Fibroblast of skin of left biceps (primary cell): ENCODE results near the gene PDE1C.

ENCODE experiments used
- DNase-seq, 2 experiments: peaks; one replicate each; pipeline ENCODE4 v3.0.0-alpha.2; 2013; ENCODE audit warnings: low read depth in 2 of 2

The PDE1C gene

GRCh38 chr7:31991846-31992245, 78.4 kb downstream of the PDE1C start:
- DNase-seq: no peak

DNA sequence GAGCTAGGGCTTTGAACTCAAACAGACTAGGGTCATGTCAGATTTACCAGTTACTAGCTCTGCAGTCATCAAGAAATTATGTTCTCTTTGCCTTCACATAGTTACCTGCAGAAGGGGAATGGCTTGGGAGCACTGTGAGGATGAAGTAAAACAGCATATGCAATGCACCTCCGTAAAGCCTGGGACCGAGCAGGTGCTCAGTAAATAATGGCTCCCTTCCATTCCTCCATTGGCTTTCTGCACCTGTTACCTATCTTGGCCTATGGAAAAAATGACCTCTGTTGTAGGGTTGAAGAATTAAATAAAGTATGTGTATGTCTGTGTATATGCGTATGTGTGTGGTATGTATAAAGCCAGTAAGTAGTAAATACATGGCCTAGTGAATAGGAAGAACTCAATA, 78.8 kb downstream of the PDE1C start:
- no peak for DNase-seq

GRCh38 chr7:31986878-31987518, 83.2 kb downstream of the PDE1C start:
- peak; percentile 39 to 52 for DNase-seq

DNA sequence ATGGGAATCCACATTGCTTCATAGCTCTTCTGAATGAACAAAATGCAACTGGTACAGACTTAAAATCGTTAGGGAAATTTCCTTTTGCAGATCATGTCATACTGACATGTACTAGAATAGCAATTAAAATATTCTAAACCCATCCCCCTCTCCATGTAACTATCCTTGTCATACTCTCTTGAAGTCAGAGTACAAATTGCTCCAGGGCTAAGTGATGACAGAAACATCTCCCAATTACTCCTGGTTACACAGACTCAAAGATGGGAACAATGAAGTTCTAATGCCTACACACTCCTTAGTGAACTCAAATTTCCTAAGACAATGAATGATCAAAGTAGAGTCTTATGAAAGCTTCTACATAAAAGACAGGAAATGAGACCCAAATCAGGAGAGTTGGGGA, 87.2 kb downstream of the PDE1C start:
- DNase-seq: no peak

GRCh38 chr7:31981874-31982390, 88.3 kb downstream of the PDE1C start:
- no peak for DNase-seq

GRCh38 chr7:31979690-31980330, 90.4 kb downstream of the PDE1C start:
- DNase-seq: no peak

DNA sequence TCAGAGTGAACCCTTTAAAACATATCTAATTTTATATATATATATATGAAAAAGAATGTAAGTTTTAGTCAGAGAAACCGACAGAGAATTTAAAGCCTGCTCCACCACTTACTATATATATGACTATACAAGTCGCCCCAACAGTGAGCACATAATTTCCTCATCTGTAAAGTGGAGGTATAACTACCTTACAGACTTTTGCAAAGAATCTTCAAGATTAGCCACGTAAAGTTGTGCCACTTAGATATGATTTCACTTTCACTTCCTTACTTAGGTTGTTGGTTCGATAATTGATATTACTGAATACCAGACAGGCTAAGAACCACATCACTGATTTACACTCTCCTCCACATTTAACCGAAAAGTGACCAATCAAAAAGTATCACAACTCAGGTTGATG, 94.7 kb downstream of the PDE1C start:
- no peak for DNase-seq

DNA sequence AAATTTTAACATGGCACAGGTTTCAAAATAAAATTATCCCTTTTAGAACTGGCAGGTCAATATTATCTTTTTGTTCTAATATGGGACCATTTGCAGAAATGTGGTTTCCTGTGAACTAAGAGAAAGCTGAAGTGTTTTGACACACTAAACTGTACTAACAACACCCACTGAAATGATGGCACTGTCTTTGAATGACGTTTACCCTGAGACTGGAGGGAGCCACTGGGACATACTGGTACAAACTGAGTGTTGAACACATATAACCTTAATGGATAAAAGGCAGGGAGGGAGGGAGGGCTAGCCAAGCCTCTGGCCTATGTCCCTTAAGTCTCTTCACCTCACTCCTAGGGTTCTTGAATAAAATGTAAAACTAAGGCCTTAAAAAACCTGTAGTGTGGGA, 95.9 kb downstream of the PDE1C start:
- no peak for DNase-seq

- no peak for DNase-seq
These were observed 99.0 kb downstream of the PDE1C start for GRCh38 chr7:31971049-31971667.

GRCh38 chr7:31970501-31970900, 99.7 kb downstream of the PDE1C start:
- DNase-seq: no peak

DNA sequence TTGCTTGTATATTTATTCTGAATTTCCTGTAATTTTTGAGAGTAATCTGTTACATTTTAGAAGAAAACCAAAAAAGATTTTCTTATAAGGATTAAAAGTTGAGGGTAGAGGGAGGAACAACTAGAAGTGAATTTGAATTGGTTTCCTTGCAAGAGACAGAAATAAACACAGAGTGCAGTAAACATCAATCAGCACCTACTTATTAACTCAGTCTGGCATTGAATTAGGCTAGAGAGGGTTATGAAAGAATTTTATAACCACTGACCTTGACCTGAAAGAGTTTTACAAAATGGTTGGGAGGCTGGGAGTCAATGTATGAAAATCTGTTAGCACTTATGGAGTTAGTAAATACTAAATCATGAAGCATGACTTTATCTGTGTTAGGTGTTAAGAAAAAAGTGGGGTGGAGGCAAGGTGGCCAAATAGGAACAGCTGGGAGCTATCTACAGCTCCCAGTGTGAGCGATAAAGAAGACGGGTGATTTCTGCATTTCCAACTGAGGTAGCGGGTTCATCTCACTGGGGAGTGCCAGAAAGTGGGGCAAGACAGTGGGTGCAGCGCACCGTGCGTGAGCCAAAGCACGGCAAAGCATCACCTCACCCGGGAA, 106.5 kb downstream of the PDE1C start:
- no peak for DNase-seq

- DNase-seq: no peak
These were observed 108.0 kb downstream of the PDE1C start for GRCh38 chr7:31962246-31962645.

DNA sequence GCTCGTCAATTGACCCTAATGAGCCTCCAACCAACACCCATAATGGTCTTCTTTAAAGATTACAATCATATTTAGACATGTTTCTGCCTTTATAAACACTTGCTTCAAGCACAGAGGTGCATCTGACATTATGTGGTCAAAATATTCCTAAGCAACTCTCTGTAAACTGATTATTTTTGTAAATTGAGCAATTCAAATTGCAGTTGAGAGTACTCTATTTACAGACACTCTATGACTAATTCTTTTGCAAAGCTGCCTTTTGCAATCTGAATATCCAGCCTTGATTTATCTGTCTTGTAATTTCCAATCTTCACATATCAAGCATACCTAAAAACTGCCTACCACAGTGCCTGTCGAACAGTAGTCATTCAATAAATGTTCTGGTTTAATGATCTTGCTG, 112.0 kb downstream of the PDE1C start:
- no peak for DNase-seq

- no peak for DNase-seq
These were observed 112.5 kb downstream of the PDE1C start for GRCh38 chr7:31957756-31958155.

- no peak for DNase-seq
These were observed 113.0 kb downstream of the PDE1C start for GRCh38 chr7:31957090-31957720.

DNA sequence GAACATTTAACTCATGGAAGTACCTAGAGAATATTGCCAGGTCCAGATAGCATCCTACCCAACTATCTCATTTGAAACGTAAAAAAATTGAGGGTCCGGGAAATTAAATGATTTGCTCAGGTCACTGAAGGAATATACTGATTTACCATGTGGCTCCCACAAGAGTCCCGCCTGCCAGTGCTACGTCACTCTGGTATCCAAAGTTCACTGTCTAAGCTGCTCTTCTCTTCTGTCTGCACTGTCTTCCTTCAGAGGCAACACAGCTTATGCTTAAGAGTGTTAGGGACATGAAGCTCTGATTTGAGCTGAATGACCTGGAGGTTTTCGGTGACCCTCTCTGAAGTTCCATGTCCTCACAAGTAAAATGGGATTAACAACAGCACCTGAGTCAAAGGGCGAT, 114.6 kb downstream of the PDE1C start:
- no peak for DNase-seq

DNA sequence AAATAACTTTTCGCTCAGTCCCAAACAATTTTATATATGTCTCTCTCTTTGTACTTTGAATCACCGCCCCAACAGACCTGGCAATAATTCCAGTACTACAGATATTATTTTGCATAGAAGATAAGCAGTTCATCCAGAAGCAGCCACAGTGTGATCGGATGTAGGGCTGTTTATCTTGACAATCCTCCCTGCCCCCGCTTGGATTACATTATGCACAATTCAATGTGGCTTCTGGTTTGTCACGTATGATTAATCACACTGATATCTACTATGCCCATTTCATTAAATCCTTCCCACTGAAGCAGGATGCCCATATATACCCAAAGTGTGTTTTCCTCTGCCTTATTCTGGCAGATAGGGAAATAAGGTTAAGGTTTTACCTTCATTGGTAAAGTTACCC, 115.2 kb downstream of the PDE1C start:
- DNase-seq: no peak

DNA sequence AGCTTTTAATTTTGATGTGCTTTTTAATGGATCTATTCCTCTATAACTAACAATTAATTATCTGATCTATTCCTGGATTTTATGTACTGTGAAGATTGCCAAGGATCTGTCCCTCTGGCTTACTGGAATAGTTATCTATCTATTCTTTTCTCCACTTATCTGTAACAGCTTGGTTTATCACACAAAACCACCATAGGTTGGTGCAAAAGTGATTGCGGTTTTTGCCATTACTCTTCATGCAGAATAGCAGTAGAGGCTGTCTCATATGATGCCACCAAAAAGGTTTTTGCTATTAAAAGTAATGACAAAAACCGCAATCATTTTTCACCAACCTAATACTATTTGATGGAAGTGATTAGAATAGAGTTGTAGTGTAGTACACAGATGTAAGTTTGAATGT, 115.7 kb downstream of the PDE1C start:
- DNase-seq: no peak

GRCh38 chr7:31953432-31953831, 116.8 kb downstream of the PDE1C start:
- no peak for DNase-seq

DNA sequence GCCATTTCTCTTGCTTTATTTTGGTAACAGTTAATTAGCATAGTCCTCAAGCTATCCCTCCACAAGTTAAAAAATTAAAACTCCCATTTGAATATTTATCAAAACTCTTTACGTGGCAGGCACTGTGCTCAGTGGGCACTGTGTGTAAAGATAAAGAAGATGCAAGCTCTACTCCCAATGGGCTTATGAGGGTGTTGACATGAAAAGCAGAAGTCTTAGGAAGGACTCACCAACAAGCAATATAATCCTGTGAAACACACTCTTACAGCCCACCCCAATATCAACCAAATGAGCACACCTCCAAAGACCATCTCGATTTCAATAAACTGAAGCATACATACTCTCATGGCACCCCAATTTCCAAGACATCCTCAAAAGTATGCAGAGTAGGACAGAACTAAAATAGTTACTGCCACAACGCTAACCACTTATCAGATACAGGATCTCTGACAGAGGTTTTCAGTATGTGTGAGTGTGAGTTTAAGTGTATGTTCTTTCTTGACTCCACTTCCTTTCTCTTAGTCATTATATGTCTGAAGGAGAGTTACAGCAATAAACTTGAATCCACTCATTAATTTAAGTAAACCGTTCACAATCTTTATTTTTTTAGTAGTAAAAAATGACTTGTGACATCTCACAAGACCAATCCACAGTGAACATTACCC, 120.0 kb downstream of the PDE1C start:
- DNase-seq: no peak

- DNase-seq: peak; percentile 68 to 72
These were observed 122.2 kb downstream of the PDE1C start for GRCh38 chr7:31948029-31948428.

- no peak for DNase-seq
These were observed 130.0 kb downstream of the PDE1C start for GRCh38 chr7:31940167-31940566.
